Fibroblast of villous mesenchyme (primary cell): ENCODE data around the gene LPIN2. TPM values are rescaled to one million over a fixed set of nuclear protein-coding genes. Genes with fewer than 3 reads are reported as not detected.
A peak's percentile ranks its signal among the peaks of the same experiment; 100 is the strongest.

ENCODE experiments used
- DNase-seq: peaks from one replicate; pipeline ENCODE4 v3.0.0-alpha.2; 2010; ENCODE audit warnings: low read depth
- H3K4me3 ChIP-seq: 2 replicates; pipeline ENCODE4 v1.5.1; 2011; ENCODE audit warnings: low read depth, mild to moderate bottlenecking, low read length
- total RNA-seq: library from RNA; depleted of rRNA; stranded (reverse); fragments of >200 nt; gene quantifications from 2 replicates; pipeline ENCODE4 v1.2.3, GENCODE V29; 2012
- TF ChIP-seq, protein P1 (sequence below): IDR thresholded peaks from 2 replicates; pipeline ENCODE4 v1.5.1; 2012; ENCODE audit warnings: low read depth, mild to moderate bottlenecking, low read length; ENCODE audit not compliant: insufficient read depth

LPIN2 gene
- total RNA-seq, 1 donor = 55.3 TPM

- TF ChIP-seq, protein P1, sequence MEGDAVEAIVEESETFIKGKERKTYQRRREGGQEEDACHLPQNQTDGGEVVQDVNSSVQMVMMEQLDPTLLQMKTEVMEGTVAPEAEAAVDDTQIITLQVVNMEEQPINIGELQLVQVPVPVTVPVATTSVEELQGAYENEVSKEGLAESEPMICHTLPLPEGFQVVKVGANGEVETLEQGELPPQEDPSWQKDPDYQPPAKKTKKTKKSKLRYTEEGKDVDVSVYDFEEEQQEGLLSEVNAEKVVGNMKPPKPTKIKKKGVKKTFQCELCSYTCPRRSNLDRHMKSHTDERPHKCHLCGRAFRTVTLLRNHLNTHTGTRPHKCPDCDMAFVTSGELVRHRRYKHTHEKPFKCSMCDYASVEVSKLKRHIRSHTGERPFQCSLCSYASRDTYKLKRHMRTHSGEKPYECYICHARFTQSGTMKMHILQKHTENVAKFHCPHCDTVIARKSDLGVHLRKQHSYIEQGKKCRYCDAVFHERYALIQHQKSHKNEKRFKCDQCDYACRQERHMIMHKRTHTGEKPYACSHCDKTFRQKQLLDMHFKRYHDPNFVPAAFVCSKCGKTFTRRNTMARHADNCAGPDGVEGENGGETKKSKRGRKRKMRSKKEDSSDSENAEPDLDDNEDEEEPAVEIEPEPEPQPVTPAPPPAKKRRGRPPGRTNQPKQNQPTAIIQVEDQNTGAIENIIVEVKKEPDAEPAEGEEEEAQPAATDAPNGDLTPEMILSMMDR = no peak
- DNase-seq = no peak
- H3K4me3 ChIP-seq = no peak overlapping the region
Observed at GRCh38 chr18:3057526-3057925, 44.6 kb upstream of the LPIN2 start.

DNA sequence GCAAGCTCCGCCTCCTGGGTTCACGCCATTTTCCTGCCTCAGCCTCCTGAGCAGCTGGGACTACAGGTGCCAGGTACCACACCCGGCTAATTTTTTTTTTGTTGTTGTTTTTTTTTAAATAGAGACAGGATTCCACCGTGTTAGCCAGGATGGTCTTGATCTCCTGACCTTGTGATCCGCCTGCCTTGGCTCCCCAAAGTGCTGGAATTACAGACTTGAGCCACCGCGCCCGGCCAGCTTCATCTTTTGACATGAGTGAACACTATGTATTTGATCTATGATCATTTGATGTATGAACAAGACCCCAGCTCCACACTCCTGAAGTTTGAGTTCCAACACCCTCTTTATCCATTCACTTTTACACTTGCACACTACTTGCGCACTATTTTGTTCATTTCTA, 43.4 kb upstream of the LPIN2 start:
- no peak for DNase-seq
- TF ChIP-seq, protein P1 = no peak
- no peak overlapping the region for H3K4me3 ChIP-seq

DNA sequence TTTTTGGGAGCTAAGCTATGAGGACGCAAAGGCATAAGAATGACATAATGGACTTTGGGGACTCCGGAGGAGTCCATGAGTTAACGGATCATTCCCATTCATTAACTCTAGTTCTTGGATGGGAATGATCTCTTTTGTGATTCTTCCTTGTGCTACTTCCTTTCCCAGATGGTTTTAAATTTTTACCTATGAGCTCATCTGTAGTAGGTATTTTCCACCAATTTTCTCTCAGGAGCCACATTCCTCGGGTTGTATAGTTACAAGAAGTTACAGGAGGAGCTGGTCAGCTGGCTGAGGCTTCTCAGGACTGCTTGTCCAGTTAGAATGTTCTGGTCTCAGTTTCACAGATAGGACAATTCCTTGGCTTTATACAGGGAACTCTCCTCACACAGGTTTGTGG, 42.9 kb upstream of the LPIN2 start:
- TF ChIP-seq, protein P1 = no peak
- no peak overlapping the region for H3K4me3 ChIP-seq
- DNase-seq = no peak

- DNase-seq = peak; percentile 34
- no peak overlapping the region for H3K4me3 ChIP-seq
- TF ChIP-seq, protein P1 = no peak
Observed at GRCh38 chr18:3055186-3055728, 42.3 kb upstream of the LPIN2 start.

DNA sequence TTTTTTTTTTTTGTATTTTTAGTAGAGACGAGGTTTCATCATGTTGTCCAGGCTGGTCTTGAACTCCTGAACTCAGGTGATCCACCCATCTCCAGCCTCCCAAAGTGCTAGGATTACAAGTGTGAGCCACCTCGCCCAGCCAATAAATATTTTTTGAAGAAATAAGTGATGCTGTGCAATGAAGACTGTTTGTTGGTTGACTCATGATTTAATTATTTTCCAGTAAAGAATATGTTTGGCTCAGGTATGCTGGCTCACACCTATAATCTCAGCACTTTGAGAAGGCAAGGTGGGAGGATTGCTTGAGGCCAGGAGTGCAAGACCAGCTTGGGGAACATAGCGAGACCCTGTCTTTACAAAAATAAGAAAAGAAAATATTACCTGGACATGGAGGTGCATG, 41.8 kb upstream of the LPIN2 start:
- no peak overlapping the region for H3K4me3 ChIP-seq
- DNase-seq = no peak
- TF ChIP-seq, protein P1 = no peak

DNA sequence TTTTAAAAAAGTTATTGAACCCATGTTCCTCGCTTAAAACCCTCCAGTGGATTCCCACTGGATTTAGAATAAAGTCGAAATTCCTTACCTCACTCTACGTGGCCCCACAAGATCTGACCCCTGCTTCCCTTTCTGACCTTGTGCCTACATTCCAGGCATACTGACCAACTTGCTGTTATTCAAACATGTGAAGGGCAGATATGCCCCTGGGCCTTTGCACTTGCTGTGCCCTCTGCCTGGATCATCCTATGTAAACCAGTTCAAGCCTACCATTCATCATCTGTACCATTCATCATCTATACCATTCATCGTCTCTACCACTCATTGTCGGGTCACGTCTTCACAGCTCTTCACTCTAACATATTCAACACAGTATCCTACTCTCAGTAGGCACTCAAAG, 41.3 kb upstream of the LPIN2 start:
- H3K4me3 ChIP-seq = no peak overlapping the region
- TF ChIP-seq, protein P1 = no peak
- no peak for DNase-seq

GRCh38 chr18:3053081-3053480, 40.1 kb upstream of the LPIN2 start:
- TF ChIP-seq, protein P1 = no peak
- H3K4me3 ChIP-seq = no peak overlapping the region
- no peak for DNase-seq
